CD4-positive, alpha-beta T cell (primary cell): ENCODE measurements around the gene TNC. TPM values are rescaled to one million over a fixed set of nuclear protein-coding genes. Genes with fewer than 3 reads are reported as not detected.

Source experiments
- ATAC-seq: fragments of 200-7000 bp; cut with Tn5 transposase; one replicate; pipeline ENCODE4 v1.10.0; 2022; ENCODE audit warnings: mild to moderate bottlenecking; ENCODE audit not compliant: poor library complexity
- CTCF ChIA-PET: fragments of 350-600 bp; sonication (Branson Sonifier 250); formaldehyde crosslinking; loops from one replicate; lab custom pipeline; 2021; ENCODE audit warnings: antibody characterized with exemption, inconsistent platforms; lab: Charles Lee
- POLR2A ChIA-PET: fragments of 350-600 bp; sonication (Branson Sonifier 250); formaldehyde crosslinking; loops from one replicate; lab custom pipeline; 2021; ENCODE audit warnings: antibody characterized with exemption, inconsistent platforms; lab: Charles Lee
- DNase-seq, 14 experiments: peaks; one replicate each; pipeline ENCODE4 v3.0.0-alpha.2; 2013 to 2020; ENCODE audit warnings: mixed read lengths in 2 of 14
- H3K27ac ChIP-seq, 2 donors: one replicate each; pipeline versions ENCODE4 v1.5.1 to v1.7.0; 2013; ENCODE audit warnings: low read length in 2 of 2, low read depth in 1 of 2, mild to moderate bottlenecking in 1 of 2
- H3K27me3 ChIP-seq, 2 experiments: 1 replicate in 1 of 2; 2 replicates in 1 of 2; pipeline versions ENCODE4 v1.6.1 to v1.7.0; 2013; ENCODE audit warnings: low read length in 2 of 2, control low read depth in 1 of 2, mild to moderate bottlenecking in 1 of 2, moderate library complexity in 1 of 2; ENCODE audit not compliant: insufficient read depth in 2 of 2, control insufficient read depth in 1 of 2
- H3K36me3 ChIP-seq: one replicate; pipeline ENCODE4 v1.6.1; 2013; ENCODE audit warnings: low read length, control low read depth; ENCODE audit not compliant: insufficient read depth
- H3K4me1 ChIP-seq: one replicate; pipeline ENCODE4 v1.6.1; 2013; ENCODE audit warnings: low read length, control low read depth; ENCODE audit not compliant: insufficient read depth
- H3K4me3 ChIP-seq: one replicate; pipeline ENCODE4 v1.5.1; 2013; ENCODE audit warnings: mild to moderate bottlenecking, low read length, moderate library complexity
- H3K9me3 ChIP-seq, 2 experiments: 1 replicate in 1 of 2; 2 replicates in 1 of 2; pipeline versions ENCODE4 v1.6.1 to v1.7.0; 2013; ENCODE audit warnings: low read length in 2 of 2, mild to moderate bottlenecking in 2 of 2, control low read depth in 1 of 2, moderate library complexity in 1 of 2; ENCODE audit not compliant: control insufficient read depth in 1 of 2, insufficient read depth in 1 of 2
- H3K27ac Mint-ChIP-seq: one replicate; pipeline ENCODE4 v1.8.0; 2020; ENCODE audit warnings: mixed read lengths
- H3K27me3 Mint-ChIP-seq: one replicate; pipeline ENCODE4 v1.8.0; 2021; ENCODE audit warnings: mixed read lengths
- H3K36me3 Mint-ChIP-seq: one replicate; pipeline ENCODE4 v1.8.0; 2021; ENCODE audit warnings: low read depth, mixed read lengths
- H3K4me1 Mint-ChIP-seq: one replicate; pipeline ENCODE4 v1.8.0; 2021; ENCODE audit warnings: low read depth, mixed read lengths
- H3K4me3 Mint-ChIP-seq: one replicate; pipeline ENCODE4 v1.8.0; 2020; ENCODE audit warnings: mild to moderate bottlenecking, mixed read lengths
- H3K9me3 Mint-ChIP-seq: one replicate; pipeline ENCODE4 v1.8.0; 2020; ENCODE audit warnings: mixed read lengths
- intact Hi-C, 2 experiments: fragments of 100-400 bp; cut with DNase I in 1 of 2; cut with micrococcal nuclease in 1 of 2; formaldehyde crosslinking; loops; one replicate each; pipeline versions ENCODE4 v1.15.1 to v1.9.0; 2023 to 2025; cut with DNase I, micrococcal nuclease
- total RNA-seq, 174 experiments: library from RNA in 2 of 174; stranded (reverse) in 2 of 174; gene quantifications; one replicate each; pipeline ENCODE4 v1.2.3 and lab custom pipeline; 2021 to 2026
- TF ChIP-seq, protein P1 (sequence below): fragments of 200-600 bp; IDR thresholded peaks from one replicate; pipeline ENCODE4 v1.8.0; 2022; ENCODE audit warnings: antibody characterized with exemption, mild to moderate bottlenecking

TNC gene
- total RNA-seq, 2 experiments from 2014 or later: 0.03 to 0.05 TPM

DNA sequence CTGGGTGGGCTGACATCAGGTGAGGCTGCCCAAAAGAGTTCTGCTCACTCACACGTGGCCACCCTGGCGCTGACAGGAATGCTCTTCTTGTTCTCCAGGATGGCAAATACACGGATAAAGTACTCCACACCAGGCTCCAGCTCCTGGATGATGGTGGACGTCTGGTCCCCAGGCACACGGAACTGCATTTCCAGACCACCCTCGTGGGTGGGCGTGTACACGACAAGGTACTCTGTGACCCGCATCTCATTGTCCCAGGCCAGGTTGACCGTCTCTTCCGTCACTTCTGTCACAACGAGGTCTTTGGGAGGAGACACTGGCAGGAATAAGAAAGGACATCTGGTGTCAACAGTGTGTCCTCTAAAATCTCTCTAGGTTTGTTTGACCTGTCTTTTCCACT, 33.8 kb downstream of the TNC start:
- H3K27ac ChIP-seq: no peak overlapping the region
- H3K4me3 ChIP-seq: no peak overlapping the region
- H3K4me1 ChIP-seq: no peaks in the 10 kb centered on the region
- ATAC-seq (no peak), DNase-seq (no peak)
- Mint-ChIP-seq H3K27ac (no peak overlapping the region), H3K4me1 (no peaks in the 10 kb centered on the region), H3K4me3 (no peak overlapping the region), H3K27me3 (peaks cover under 1% of the 10 kb centered on the region), H3K36me3 (no peaks in the 10 kb centered on the region), H3K9me3 (no peaks in the 10 kb centered on the region)
- H3K9me3 ChIP-seq: no peaks in the 10 kb centered on the region
- TF ChIP-seq, protein P1, sequence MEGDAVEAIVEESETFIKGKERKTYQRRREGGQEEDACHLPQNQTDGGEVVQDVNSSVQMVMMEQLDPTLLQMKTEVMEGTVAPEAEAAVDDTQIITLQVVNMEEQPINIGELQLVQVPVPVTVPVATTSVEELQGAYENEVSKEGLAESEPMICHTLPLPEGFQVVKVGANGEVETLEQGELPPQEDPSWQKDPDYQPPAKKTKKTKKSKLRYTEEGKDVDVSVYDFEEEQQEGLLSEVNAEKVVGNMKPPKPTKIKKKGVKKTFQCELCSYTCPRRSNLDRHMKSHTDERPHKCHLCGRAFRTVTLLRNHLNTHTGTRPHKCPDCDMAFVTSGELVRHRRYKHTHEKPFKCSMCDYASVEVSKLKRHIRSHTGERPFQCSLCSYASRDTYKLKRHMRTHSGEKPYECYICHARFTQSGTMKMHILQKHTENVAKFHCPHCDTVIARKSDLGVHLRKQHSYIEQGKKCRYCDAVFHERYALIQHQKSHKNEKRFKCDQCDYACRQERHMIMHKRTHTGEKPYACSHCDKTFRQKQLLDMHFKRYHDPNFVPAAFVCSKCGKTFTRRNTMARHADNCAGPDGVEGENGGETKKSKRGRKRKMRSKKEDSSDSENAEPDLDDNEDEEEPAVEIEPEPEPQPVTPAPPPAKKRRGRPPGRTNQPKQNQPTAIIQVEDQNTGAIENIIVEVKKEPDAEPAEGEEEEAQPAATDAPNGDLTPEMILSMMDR: no peak
- no peaks in the 10 kb centered on the region for H3K27me3 ChIP-seq
- no peaks in the 10 kb centered on the region for H3K36me3 ChIP-seq
- intact Hi-C loops: no loop called here
- POLR2A ChIA-PET: no interaction called here
- CTCF ChIA-PET: no interaction called here

DNA sequence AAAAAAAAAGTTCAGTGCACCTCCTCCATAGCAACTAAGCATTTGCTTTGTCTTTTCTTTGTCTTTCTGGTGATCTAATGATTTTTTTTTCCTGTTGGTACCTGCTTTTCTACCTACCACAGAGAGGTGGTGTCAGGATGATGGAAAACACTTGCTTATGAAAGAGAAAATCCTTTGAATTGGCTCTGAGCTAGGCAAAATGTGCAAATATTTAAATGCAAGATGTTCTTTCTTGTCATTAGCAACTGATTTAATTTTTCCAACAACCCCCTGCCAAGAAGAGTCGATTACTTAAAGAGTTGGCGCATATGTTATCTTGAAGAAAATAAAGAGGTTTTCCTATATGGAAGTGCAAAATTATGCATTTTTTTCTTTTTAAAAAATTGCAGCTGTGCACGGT, 37.7 kb downstream of the TNC start:
- no peak for DNase-seq
- Mint-ChIP-seq H3K36me3 (no peaks in the 10 kb centered on the region), H3K27ac (no peak overlapping the region), H3K27me3 (peaks cover 6% of the 10 kb centered on the region), H3K9me3 (no peaks in the 10 kb centered on the region), H3K4me3 (no peak overlapping the region), H3K4me1 (no peaks in the 10 kb centered on the region)
- no peaks in the 10 kb centered on the region for H3K9me3 ChIP-seq
- POLR2A ChIA-PET: no interaction called here
- intact Hi-C loops: no loop called here
- H3K4me1 ChIP-seq: no peaks in the 10 kb centered on the region
- CTCF ChIA-PET: no interaction called here
- H3K4me3 ChIP-seq: no peak overlapping the region
- peaks cover 0 to 4% of the 10 kb centered on the region in 2 experiments for H3K27me3 ChIP-seq
- no peak for ATAC-seq
- H3K27ac ChIP-seq: no peak overlapping the region
- H3K36me3 ChIP-seq: no peaks in the 10 kb centered on the region
- TF ChIP-seq, protein P1: no peak

- Mint-ChIP-seq H3K4me3 (no peak overlapping the region), H3K9me3 (no peaks in the 10 kb centered on the region), H3K27ac (no peak overlapping the region), H3K27me3 (peaks cover 6% of the 10 kb centered on the region), H3K36me3 (no peaks in the 10 kb centered on the region), H3K4me1 (no peaks in the 10 kb centered on the region)
- H3K4me1 ChIP-seq: no peaks in the 10 kb centered on the region
- POLR2A ChIA-PET: no interaction called here
- no peak overlapping the region for H3K4me3 ChIP-seq
- TF ChIP-seq, protein P1: no peak
- intact Hi-C loops: no loop called here
- CTCF ChIA-PET: no interaction called here
- peaks cover 0 to 4% of the 10 kb centered on the region in 2 experiments for H3K27me3 ChIP-seq
- DNase-seq (no peak), ATAC-seq (no peak)
- H3K36me3 ChIP-seq: no peaks in the 10 kb centered on the region
- no peaks in the 10 kb centered on the region for H3K9me3 ChIP-seq
- H3K27ac ChIP-seq: no peak overlapping the region
Measured at GRCh38 chr9:115079156-115079555, 38.8 kb downstream of the TNC start.
